WERI-Rb-1 (cell line): ENCODE measurements around the gene PIP5K1C.
A peak's percentile ranks its signal among the peaks of the same experiment; 100 is the strongest.

Experiments
- DNase-seq: peaks from one replicate; pipeline ENCODE4 v3.0.0-alpha.2; 2020
- H3K27ac ChIP-seq: fragments of 250-450 bp; sonication (Bioruptor Pico); 2 replicates; pipeline ENCODE4 v1.5.1; 2020; ENCODE audit warnings: mild to moderate bottlenecking, moderate library complexity
- H3K27me3 ChIP-seq: fragments of 250-450 bp; sonication (Bioruptor Pico); 2 replicates; pipeline ENCODE4 v1.5.1; 2021; ENCODE audit warnings: mild to moderate bottlenecking, low read depth, moderate library complexity; ENCODE audit not compliant: insufficient read depth, severe bottlenecking
- H3K36me3 ChIP-seq: fragments of 250-450 bp; sonication (Bioruptor Pico); 2 replicates; pipeline ENCODE4 v1.5.1; 2020; ENCODE audit warnings: mild to moderate bottlenecking, moderate library complexity
- H3K4me3 ChIP-seq: 2 replicates; pipeline ENCODE4 v1.5.1; 2011; ENCODE audit warnings: low read depth, mild to moderate bottlenecking, control low read depth, low read length
- H3K9me3 ChIP-seq: fragments of 250-450 bp; sonication (Bioruptor Pico); 2 replicates; pipeline ENCODE4 v1.5.1; 2021; ENCODE audit warnings: mild to moderate bottlenecking, moderate library complexity; ENCODE audit not compliant: severe bottlenecking
- CTCF ChIP-seq: IDR thresholded peaks from 2 replicates; pipeline ENCODE4 v1.5.1; 2011; ENCODE audit warnings: low read depth, mild to moderate bottlenecking, control low read depth, inconsistent platforms, low read length

PIP5K1C gene

GRCh38 chr19:3673506-3674439 lies 26.5 kb downstream of the PIP5K1C start:
- TF ChIP-seq CTCF = no peak
- no peaks in the 10 kb centered on the region for H3K9me3 ChIP-seq
- no peak overlapping the region for H3K27ac ChIP-seq
- peaks cover 15% of the 10 kb centered on the region for H3K36me3 ChIP-seq
- no peak overlapping the region for H3K4me3 ChIP-seq
- no peaks in the 10 kb centered on the region for H3K27me3 ChIP-seq
- DNase-seq = no peak

GRCh38 chr19:3672993-3673392 lies 27.3 kb downstream of the PIP5K1C start:
- no peaks in the 10 kb centered on the region for H3K9me3 ChIP-seq
- no peak overlapping the region for H3K4me3 ChIP-seq
- no peak for DNase-seq
- H3K36me3 ChIP-seq = peaks cover 15% of the 10 kb centered on the region
- TF ChIP-seq CTCF = peak; percentile 67
- no peaks in the 10 kb centered on the region for H3K27me3 ChIP-seq
- no peak overlapping the region for H3K27ac ChIP-seq

- peak overlapping the region; percentile 74 for H3K27ac ChIP-seq
- H3K27me3 ChIP-seq = no peaks in the 10 kb centered on the region
- H3K36me3 ChIP-seq = peaks cover 15% of the 10 kb centered on the region
- no peak for TF ChIP-seq CTCF
- DNase-seq = no peak
- no peak overlapping the region for H3K4me3 ChIP-seq
- H3K9me3 ChIP-seq = no peaks in the 10 kb centered on the region
Measured at GRCh38 chr19:3672575-3672948, 27.7 kb downstream of the PIP5K1C start.

GRCh38 chr19:3671680-3672574 lies 28.3 kb downstream of the PIP5K1C start:
- no peaks in the 10 kb centered on the region for H3K27me3 ChIP-seq
- H3K36me3 ChIP-seq = peaks cover 17% of the 10 kb centered on the region
- H3K4me3 ChIP-seq = no peak overlapping the region
- H3K27ac ChIP-seq = peak overlapping the region; percentile 74
- 0 out of 2 replicates have a peak, but pooled peaks have one; percentile 3 for TF ChIP-seq CTCF
- no peak for DNase-seq
- H3K9me3 ChIP-seq = no peaks in the 10 kb centered on the region

GRCh38 chr19:3670796-3671679 lies 29.2 kb downstream of the PIP5K1C start:
- TF ChIP-seq CTCF = no peak
- H3K4me3 ChIP-seq = no peak overlapping the region
- H3K27me3 ChIP-seq = no peaks in the 10 kb centered on the region
- peak overlapping the region; percentile 74 for H3K27ac ChIP-seq
- no peaks in the 10 kb centered on the region for H3K9me3 ChIP-seq
- DNase-seq = no peak
- peaks cover 22% of the 10 kb centered on the region for H3K36me3 ChIP-seq
